ENCODE measurements around the gene MLYCD.

GRCh38 chr16:83936581-83937165, 37.8 kb downstream of the MLYCD start:
- TF ChIP-seq CTCF (IDR thresholded peaks at IDR 0.05) = no peak
- TF ChIP-seq EP300 (IDR thresholded peaks at IDR 0.05) = no peak

Data from gastroesophageal sphincter (tissue), 3 donors.